Measurements from ENCODE around the gene AP5M1. TPM values are rescaled to one million over a fixed set of nuclear protein-coding genes. Genes with fewer than 3 reads are reported as not detected.

AP5M1 gene
- total RNA-seq, 1 donor from 2014 or later: 11.6 TPM

DNA sequence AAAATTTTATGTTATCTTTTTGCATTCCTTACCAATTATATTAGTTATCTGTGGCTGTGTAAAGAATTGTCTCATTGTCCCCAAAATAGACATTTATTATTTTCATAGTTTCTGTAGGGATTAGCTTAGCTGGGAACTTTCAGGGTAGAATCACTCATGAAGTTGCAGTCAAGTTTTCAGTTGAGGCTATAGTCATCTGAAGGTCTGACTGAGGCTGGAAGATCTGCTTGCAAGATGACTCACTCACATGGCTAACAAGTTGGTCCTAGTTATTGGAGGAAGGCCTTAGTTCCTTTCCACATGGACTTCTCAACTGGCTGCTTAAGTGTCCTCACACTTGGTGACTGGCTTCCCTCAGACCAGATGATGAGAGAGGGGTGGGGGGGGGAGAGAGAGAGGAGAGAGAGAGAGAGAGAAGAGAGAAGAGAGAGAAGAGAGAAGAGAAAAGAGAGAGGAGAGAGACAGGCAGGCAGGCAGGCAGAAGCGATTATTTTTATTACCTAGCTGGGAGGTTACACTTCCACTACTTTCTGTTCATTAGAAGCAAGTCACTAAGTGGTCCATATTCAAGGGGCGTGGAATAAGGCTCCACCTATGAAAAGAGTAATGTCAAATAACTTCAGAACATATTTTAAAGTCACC lies 6.4 kb downstream of the AP5M1 start:
- peaks cover 4% of the 10 kb centered on the region for H3K36me3 ChIP-seq (ENCODE audit: control insufficient read depth, insufficient read depth, low read length)
- DNase-seq (ENCODE audit: low read depth): no peak
- H3K27me3 ChIP-seq (ENCODE audit: control insufficient read depth, insufficient read depth, low read length): no peaks in the 10 kb centered on the region
- TF ChIP-seq, protein P1, sequence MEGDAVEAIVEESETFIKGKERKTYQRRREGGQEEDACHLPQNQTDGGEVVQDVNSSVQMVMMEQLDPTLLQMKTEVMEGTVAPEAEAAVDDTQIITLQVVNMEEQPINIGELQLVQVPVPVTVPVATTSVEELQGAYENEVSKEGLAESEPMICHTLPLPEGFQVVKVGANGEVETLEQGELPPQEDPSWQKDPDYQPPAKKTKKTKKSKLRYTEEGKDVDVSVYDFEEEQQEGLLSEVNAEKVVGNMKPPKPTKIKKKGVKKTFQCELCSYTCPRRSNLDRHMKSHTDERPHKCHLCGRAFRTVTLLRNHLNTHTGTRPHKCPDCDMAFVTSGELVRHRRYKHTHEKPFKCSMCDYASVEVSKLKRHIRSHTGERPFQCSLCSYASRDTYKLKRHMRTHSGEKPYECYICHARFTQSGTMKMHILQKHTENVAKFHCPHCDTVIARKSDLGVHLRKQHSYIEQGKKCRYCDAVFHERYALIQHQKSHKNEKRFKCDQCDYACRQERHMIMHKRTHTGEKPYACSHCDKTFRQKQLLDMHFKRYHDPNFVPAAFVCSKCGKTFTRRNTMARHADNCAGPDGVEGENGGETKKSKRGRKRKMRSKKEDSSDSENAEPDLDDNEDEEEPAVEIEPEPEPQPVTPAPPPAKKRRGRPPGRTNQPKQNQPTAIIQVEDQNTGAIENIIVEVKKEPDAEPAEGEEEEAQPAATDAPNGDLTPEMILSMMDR (IDR thresholded peaks at IDR 0.05; ENCODE audit: insufficient read depth, low read length, severe bottlenecking): no peak
- no peak overlapping the region for H3K4me3 ChIP-seq (ENCODE audit: low read depth, low read length)
- no peak for FAIRE-seq

DNA sequence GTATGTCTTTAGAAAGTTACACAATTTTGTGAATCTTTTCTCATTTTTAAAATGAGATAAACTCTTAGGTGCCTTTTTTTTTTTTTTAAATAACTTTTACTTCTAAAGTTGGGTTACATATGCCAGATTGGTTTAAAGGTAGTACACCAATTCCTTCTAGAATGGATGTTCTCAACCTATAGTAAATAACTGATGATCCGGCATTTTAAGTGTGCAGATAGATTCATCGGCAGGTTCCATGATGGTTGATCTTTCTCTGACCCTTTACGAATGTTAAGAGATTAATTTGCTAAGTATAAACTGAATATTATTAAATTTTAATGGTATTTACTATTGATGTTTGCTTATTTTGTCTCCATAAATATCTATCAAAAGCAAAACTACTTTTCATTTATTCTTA lies 8.3 kb downstream of the AP5M1 start:
- FAIRE-seq (no peak), DNase-seq (ENCODE audit: low read depth) (no peak)
- H3K4me3 ChIP-seq (ENCODE audit: low read depth, low read length): no peak overlapping the region
- H3K27me3 ChIP-seq (ENCODE audit: control insufficient read depth, insufficient read depth, low read length): no peaks in the 10 kb centered on the region
- H3K36me3 ChIP-seq (ENCODE audit: control insufficient read depth, insufficient read depth, low read length): peaks cover 4% of the 10 kb centered on the region
- TF ChIP-seq, protein P1 (IDR thresholded peaks at IDR 0.05; ENCODE audit: insufficient read depth, low read length, severe bottlenecking): no peak

DNA sequence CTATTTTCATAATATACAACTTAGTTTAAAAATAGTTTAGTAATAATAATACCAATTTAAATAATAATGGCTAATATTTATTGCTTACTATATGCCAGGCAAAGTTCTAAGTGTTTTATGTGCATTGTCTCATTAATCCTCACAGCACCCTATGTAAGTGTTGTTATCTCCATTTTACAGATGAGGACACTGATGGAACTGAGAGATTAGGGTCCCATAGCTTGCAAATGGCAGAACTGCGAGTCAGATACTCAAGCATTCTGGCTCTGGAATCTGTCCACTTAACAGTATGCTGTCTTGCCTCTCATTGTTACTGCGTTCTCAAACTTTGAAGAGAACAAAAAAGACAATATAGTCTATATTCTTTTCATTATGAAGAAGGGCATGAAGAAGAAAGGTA lies 19.0 kb downstream of the AP5M1 start:
- DNase-seq (ENCODE audit: low read depth) (no peak), FAIRE-seq (no peak)
- no peaks in the 10 kb centered on the region for H3K36me3 ChIP-seq (ENCODE audit: control insufficient read depth, insufficient read depth, low read length)
- no peak overlapping the region for H3K4me3 ChIP-seq (ENCODE audit: low read depth, low read length)
- no peaks in the 10 kb centered on the region for H3K27me3 ChIP-seq (ENCODE audit: control insufficient read depth, insufficient read depth, low read length)
- TF ChIP-seq, protein P1 (IDR thresholded peaks at IDR 0.05; ENCODE audit: insufficient read depth, low read length, severe bottlenecking): no peak

DNA sequence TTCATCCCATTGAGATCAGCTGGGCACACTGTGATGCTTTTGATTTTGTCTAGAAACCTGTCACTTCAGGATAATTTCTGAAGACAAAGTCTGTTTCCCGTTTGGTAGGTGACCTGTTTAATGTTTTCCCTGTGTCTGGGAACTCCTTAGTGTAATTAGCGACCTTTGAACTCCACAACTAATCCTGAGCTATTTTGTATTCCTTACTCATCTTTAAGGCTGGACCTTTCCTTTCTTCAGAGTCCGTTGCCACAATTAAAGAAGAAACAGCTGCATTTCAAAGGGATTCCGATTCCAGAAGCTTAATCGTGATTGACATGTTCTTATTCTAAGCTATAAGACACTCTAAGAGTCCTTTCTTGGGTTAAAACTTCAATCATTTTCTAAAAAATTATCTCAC lies 22.0 kb downstream of the AP5M1 start:
- no peak overlapping the region for H3K4me3 ChIP-seq (ENCODE audit: low read depth, low read length)
- DNase-seq (ENCODE audit: low read depth) (no peak), FAIRE-seq (no peak)
- TF ChIP-seq, protein P1 (IDR thresholded peaks at IDR 0.05; ENCODE audit: insufficient read depth, low read length, severe bottlenecking): no peak
- no peaks in the 10 kb centered on the region for H3K36me3 ChIP-seq (ENCODE audit: control insufficient read depth, insufficient read depth, low read length)
- H3K27me3 ChIP-seq (ENCODE audit: control insufficient read depth, insufficient read depth, low read length): no peaks in the 10 kb centered on the region

DNA sequence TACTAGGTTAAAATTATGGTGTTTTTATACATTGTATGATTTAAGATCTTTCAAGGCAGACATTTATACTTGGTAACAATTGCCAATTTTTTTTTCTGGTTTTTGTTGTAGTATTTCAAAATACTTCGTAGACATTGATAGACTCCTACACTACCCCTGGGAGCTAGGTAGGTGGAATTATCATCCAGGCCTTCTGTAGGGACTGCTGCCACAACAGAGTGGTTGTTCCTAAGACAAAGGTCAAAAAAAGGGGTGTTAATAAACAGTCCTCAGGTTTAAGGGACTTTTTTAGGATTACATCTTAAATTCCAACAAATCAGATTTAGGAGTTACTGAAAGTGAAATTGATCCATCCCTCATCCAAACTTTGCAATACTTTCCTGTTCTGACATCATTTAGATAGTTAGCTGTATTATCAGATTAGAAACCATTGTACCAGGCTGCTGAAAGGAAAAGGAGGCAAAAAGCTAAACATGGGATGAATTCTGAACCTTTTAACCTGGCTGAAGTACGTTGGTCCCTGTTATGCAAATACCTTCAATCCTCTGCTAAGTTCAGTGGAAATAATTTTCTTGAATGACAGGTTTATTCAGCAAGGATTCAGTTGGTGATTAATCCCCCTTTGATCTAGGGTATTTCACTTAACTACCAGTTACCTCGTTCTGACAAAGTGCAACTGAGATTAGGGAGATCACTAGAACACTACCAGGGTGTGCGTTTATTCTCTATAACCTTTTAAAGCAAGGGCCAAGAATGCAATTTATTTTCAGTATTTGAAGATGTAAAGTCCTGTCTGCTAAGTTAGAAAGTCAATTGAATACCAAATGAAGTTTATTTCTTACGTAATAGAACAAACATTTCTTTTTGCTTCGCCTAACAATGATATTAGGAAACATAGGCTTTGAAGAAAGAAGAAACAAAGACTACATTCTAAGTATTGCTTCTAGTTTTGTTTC lies 23.2 kb downstream of the AP5M1 start:
- no peak for FAIRE-seq

More for the DNA sequence above, 23.2 kb downstream of the AP5M1 start:
- Histone ChIP-seq H3K27me3 (ENCODE audit: control insufficient read depth, insufficient read depth, low read length) (no peaks in the 10 kb centered on the region), H3K36me3 (ENCODE audit: control insufficient read depth, insufficient read depth, low read length) (no peaks in the 10 kb centered on the region), H3K4me3 (ENCODE audit: low read depth, low read length) (no peak overlapping the region)
- DNase-seq (ENCODE audit: low read depth): no peak
- TF ChIP-seq, protein P1 (IDR thresholded peaks at IDR 0.05; ENCODE audit: insufficient read depth, low read length, severe bottlenecking): no peak
